Right ventricle myocardium inferior (tissue), 1 donor: ENCODE measurements around the gene OR1N2. TPM values are rescaled to one million over a fixed set of nuclear protein-coding genes. Genes with fewer than 3 reads are reported as not detected.
"Not testable (repeated sequence)": the region's sequence is repeated elsewhere in the genome, so short reads cannot be mapped to it uniquely, and the experiment has no call there.

Experiments used
- ATAC-seq: fragments of 200-7000 bp; cut with Tn5 transposase; one replicate; pipeline ENCODE4 v1.9.1; 2020; ENCODE audit warnings: mild to moderate bottlenecking, moderate library complexity
- DNase-seq: peaks from one replicate; pipeline ENCODE4 v3.0.0; 2021; ENCODE audit errors: missing footprints
- intact Hi-C: fragments of 100-400 bp; cut with DNase I; formaldehyde crosslinking; loops from one replicate; pipeline ENCODE4 v1.11.0; 2022
- long read RNA-seq: library from polyadenylated mRNA; unstranded; transcript quantifications from one replicate; pipeline ENCODE4 v2.0.0, GENCODE V29; 2021
- total RNA-seq: library from RNA; stranded (reverse); fragmentation: NEBNext Ultra II Directional; extraction: Animal tissue kit (Norgen Biotek cat#: 25700); gene quantifications from one replicate; pipeline ENCODE4 v1.2.1, GENCODE V29; 2021
- donor health status: DM: no; HTN: yes; CAD: no; lungs with severe emphysema.

OR1N2 gene
- not detected for total RNA-seq
- long read RNA-seq, result 0 reads

DNA sequence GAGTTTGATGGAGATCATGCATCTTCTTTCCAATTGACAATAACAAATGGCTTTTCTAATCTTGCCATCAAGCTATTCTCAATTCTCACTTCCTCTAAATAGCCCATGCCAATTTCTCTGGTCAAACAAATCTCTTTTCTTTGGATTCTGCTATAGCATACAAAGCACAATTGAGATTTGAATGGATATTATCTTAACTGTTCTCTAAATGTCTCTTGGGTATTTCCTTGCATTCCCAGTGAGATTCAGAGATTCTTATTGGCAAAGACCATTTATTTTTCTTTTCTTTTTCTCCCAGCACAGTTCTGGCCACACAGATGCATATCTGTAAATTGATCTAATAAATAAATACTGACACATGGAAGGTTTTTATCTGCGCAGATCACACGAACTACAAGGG lies at the start of gene OR1N2:
Gene OR1N2 (plus strand): TSS at position 301 of the 400 bp plus-strand sequence. CDS start 100 bp downstream, outside the sequence.
- no peak for ATAC-seq
- intact Hi-C loops, result no loop called here

GRCh38 chr9:122506964-122507363 lies 45.9 kb upstream of the OR1N2 start:
- ATAC-seq (no peak), DNase-seq (no peak)
- intact Hi-C loops, result no loop called here

More for the DNA sequence above, at the start of gene OR1N2:
- no peak for DNase-seq

- intact Hi-C loops, result no loop called here
- no peak for ATAC-seq
- no peak for DNase-seq
Observed at GRCh38 chr9:122510502-122510901, 42.4 kb upstream of the OR1N2 start, which contains the start of gene OR1J2. Gene OR1J2, plus strand, starts transcription at chr9:122510802. Its CDS starts 0 bp downstream, at chr9:122510802.

DNA sequence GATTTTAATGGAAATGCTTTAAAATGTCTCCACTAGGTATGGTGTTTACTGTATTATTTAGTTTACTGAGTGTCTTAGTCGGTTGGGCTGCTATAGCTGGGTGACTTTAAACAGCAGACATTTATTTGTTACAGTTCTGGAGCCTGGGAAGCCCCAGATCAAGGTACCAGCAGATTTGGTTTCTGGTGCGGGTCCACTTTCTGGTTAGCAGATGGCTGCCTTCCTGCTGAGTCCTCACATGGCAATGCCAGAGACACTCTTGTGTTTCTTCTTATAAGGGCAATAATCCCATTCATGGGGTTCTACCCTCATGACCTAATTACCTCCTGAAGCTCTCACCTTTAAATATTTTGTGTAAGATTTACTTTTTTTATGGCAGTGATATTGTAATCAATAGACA lies 34.7 kb upstream of the OR1N2 start:
- DNase-seq (no peak), ATAC-seq (no peak)
- intact Hi-C loops, result no loop called here

- ATAC-seq, result no peak
- DNase-seq, result no peak
- intact Hi-C loops, result no loop called here
Observed at GRCh38 chr9:122518841-122519240, 34.1 kb upstream of the OR1N2 start, which contains the start of gene OR1J4. Gene OR1J4, plus strand, starts transcription at chr9:122519141. Its CDS starts 0 bp downstream, at chr9:122519141.

DNA sequence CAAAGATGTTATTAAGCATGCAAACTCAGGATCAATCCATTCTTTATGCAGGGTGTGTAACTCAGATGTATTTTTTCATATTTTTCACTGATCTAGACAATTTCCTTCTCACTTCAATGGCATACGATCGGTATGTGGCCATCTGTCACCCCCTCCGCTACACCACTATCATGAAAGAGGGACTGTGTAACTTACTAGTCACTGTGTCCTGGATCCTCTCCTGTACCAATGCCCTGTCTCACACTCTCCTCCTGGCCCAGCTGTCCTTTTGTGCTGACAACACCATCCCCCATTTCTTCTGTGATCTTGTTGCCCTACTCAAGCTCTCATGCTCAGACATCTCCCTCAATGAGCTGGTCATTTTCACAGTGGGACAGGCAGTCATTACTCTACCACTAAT lies 33.5 kb upstream of the OR1N2 start:
- ATAC-seq, result no peak
- DNase-seq, result no peak
- intact Hi-C loops, result no loop called here

- intact Hi-C loops, result no loop called here
- ATAC-seq, result no peak
Observed at GRCh38 chr9:122526602-122527001, 26.3 kb upstream of the OR1N2 start.

GRCh38 chr9:122527193-122527592 lies 25.7 kb upstream of the OR1N2 start, which contains the start of gene OR1N1:
Gene OR1N1, minus strand, starts transcription at chr9:122527293. Its CDS starts 0 bp downstream, at chr9:122527293.
- intact Hi-C loops, result no loop called here
- ATAC-seq (no peak), DNase-seq (no peak)

More at GRCh38 chr9:122526602-122527001, 26.3 kb upstream of the OR1N2 start:
- no peak for DNase-seq

DNA sequence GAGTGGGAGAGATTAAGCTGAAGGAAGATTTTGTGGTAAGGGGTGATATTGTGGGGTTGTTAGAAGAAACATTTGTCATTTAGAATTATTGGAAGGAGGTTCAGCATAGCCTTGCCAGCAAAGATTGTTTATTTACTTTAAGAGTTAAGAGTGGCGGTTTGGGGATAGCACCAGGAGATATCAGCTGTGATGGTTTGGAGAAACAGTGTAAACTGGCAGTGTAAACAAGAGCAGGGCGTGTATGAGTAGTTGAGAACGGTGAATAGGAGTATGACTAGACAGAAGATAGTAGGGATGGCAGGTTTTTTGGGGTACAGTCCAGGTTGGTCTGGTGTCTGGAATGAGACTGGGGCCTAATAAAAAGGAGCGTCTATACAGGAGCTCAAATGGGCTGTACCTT lies 21.8 kb upstream of the OR1N2 start:
- DNase-seq, intact Hi-C loops, ATAC-seq: not testable (repeated sequence)

- ATAC-seq, result no peak
Observed at GRCh38 chr9:122536134-122536533, 16.8 kb upstream of the OR1N2 start.

DNA sequence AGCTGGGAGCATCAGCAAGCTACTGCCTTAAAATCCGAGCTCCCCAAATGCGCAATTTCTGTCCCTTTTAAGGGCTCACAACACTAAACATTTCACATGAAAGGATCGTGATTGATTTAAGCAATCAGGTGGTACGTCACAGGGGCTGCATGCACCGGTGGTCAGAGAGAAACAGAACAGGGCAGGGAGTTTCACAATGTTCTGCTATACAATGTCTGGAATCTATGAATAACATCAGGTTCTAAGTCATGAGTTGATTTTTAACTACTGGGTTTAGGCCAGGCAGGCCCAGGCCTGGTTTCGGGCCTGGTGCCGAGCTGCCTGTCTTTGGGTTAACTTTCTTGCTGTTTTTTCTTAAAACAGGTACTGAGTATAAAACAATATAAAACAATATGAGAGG lies 15.8 kb upstream of the OR1N2 start:
- ATAC-seq, intact Hi-C loops, DNase-seq: not testable (repeated sequence)

More at GRCh38 chr9:122536134-122536533, 16.8 kb upstream of the OR1N2 start:
- intact Hi-C loops, result no loop called here
- DNase-seq, result no peak

- ATAC-seq (no peak), DNase-seq (no peak)
- intact Hi-C loops, result no loop called here
Observed at GRCh38 chr9:122538757-122539156, 14.2 kb upstream of the OR1N2 start.

DNA sequence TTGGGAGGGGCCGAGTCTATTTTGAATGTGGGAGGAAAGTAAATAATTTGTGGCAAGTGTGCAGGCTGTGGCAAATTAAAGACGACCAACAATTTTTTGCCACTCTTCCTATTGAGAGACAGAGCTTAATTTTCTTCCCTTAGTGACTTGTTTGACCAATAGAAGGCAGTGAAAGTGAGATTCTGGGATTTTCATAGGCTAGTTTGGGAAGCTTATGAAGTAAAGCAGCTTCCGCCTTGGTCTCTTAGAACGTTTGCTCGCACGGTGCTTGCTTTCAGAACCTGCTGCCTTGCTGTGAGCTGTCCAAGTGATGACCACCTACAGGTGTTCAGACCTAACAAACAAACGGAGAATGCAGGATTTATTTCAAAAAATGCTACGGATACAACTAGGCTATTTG lies 6.7 kb upstream of the OR1N2 start:
- intact Hi-C loops, result no loop called here
- no peak for ATAC-seq
- DNase-seq, result no peak

DNA sequence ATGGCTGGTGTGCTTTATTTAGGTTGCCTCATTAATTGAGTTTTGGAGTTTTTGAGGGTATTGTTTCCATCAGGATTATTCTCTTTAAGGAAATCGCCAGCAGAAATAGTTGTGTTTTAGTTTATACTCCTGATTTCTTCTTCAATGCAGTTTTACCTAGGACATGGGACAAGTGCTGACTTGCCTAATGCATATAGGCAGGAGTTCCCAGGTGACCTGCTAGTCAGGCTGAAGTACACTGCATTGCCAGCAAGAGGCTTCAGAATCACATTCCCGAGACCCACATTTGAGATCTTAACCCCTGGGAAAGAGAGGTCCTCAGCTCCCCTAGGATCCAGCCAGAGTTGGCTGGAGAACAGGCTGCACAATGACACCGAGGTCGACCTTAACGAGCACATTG lies 1.5 kb upstream of the OR1N2 start:
- intact Hi-C loops, result no loop called here
- ATAC-seq (no peak), DNase-seq (no peak)

- no peak for ATAC-seq
- no peak for DNase-seq
- intact Hi-C loops, result no loop called here
Observed at GRCh38 chr9:122561446-122561845, 8.5 kb downstream of the OR1N2 start.

GRCh38 chr9:122562134-122562760 lies 9.3 kb downstream of the OR1N2 start:
- intact Hi-C loops, result no loop called here
- DNase-seq (no peak), ATAC-seq (no peak)

GRCh38 chr9:122567901-122568300 lies 15.0 kb downstream of the OR1N2 start:
- ATAC-seq (no peak), DNase-seq (no peak)
- intact Hi-C loops, result no loop called here

DNA sequence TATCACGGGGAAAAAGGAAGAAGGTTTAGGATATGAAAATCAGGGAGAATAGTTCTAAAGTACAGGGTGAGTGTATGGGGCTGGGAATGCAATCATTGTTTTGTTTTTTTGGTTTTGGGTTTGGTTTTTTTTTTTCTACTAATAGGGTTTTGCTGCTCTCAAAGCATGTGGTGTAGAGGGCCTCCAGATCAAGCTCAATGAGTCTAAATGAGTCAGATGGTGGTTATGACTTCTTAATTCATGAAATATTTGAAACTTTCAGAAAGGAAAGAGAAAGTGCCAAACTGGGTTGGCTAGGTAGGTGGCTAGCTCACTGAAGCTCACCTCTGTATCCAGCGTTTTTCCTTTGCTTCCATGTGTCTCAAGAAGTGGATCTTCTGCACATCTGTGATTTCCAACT lies 19.5 kb downstream of the OR1N2 start:
- ATAC-seq, result no peak
- intact Hi-C loops, result no loop called here
- DNase-seq, result no peak

DNA sequence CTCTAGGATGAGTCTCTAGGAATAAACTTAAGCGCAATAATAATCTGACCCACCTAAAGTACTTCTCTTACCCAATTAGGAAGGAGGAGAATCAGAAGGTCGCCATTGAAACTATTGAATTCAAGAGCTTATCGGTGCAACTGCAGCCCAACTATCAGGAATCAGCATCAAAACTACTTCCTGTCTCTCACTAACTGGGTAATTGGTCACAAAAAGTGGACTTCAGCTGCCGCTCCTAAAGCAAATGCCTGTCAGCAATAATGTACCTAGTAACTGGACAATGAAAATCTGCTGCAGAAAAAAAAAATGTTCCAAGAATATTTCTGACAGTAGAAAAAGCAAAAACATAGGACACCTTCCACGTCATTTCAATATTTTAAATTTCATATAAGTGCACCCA lies 27.0 kb downstream of the OR1N2 start:
- no peak for DNase-seq
- ATAC-seq, result no peak
- intact Hi-C loops, result no loop called here

- DNase-seq (no peak), ATAC-seq (no peak)
- intact Hi-C loops, result no loop called here
Observed at GRCh38 chr9:122580360-122580759, 27.4 kb downstream of the OR1N2 start.

- ATAC-seq, DNase-seq, intact Hi-C loops: not testable (repeated sequence)
Observed at GRCh38 chr9:122583284-122583683, 30.4 kb downstream of the OR1N2 start, which contains the start of gene OR1L8. Gene OR1L8, minus strand, starts transcription at chr9:122583384. Its CDS starts 14,907 bp downstream, at chr9:122568477.
